Chondrocyte (in vitro differentiated cells): ENCODE data around the gene ENTREP1. TPM values are rescaled to one million over a fixed set of nuclear protein-coding genes. Genes with fewer than 3 reads are reported as not detected.

Experiments
- DNase-seq: peaks from one replicate; pipeline ENCODE4 v3.0.0; 2021; ENCODE audit warnings: mixed read lengths, low spot score
- H3K27ac Mint-ChIP-seq: one replicate; pipeline ENCODE4 v1.8.0; 2021; ENCODE audit warnings: mild to moderate bottlenecking, moderate library complexity, mixed read lengths; ENCODE audit not compliant: unreplicated experiment
- H3K27me3 Mint-ChIP-seq: 2 replicates; pipeline ENCODE4 v1.8.0; 2021; ENCODE audit warnings: low read depth, mixed read lengths
- H3K36me3 Mint-ChIP-seq: 2 replicates; pipeline ENCODE4 v1.8.0; 2021; ENCODE audit warnings: low read depth, mixed read lengths
- H3K4me1 Mint-ChIP-seq: 2 replicates; pipeline ENCODE4 v1.8.0; 2021; ENCODE audit warnings: low read depth, mild to moderate bottlenecking, mixed read lengths
- H3K4me3 Mint-ChIP-seq: one replicate; pipeline ENCODE4 v1.8.0; 2021; ENCODE audit warnings: mild to moderate bottlenecking, moderate library complexity, mixed read lengths; ENCODE audit not compliant: unreplicated experiment
- H3K9me3 Mint-ChIP-seq: 2 replicates; pipeline ENCODE4 v1.8.0; 2021; ENCODE audit warnings: low read depth, mixed read lengths
- total RNA-seq: library from RNA; stranded (reverse); gene quantifications from 3 replicates; pipeline ENCODE4 v1.2.1, GENCODE V29; 2021
- TF ChIP-seq, protein P1 (sequence below): fragments of 200-600 bp; sonication (generic); IDR thresholded peaks from 2 replicates; pipeline ENCODE4 v1.5.0; 2021; ENCODE audit warnings: antibody characterized with exemption, mild to moderate bottlenecking, moderate library complexity

The ENTREP1 gene
- total RNA-seq, 1 donor from 2014 or later: 3.6 TPM

GRCh38 chr9:69347607-69348006 lies 22.6 kb downstream of the ENTREP1 start:
- H3K4me3 Mint-ChIP-seq: no peak overlapping the region
- no peaks in the 10 kb centered on the region for H3K36me3 Mint-ChIP-seq
- H3K27ac Mint-ChIP-seq: no peak overlapping the region
- H3K9me3 Mint-ChIP-seq: peaks cover 4% of the 10 kb centered on the region
- TF ChIP-seq, protein P1, sequence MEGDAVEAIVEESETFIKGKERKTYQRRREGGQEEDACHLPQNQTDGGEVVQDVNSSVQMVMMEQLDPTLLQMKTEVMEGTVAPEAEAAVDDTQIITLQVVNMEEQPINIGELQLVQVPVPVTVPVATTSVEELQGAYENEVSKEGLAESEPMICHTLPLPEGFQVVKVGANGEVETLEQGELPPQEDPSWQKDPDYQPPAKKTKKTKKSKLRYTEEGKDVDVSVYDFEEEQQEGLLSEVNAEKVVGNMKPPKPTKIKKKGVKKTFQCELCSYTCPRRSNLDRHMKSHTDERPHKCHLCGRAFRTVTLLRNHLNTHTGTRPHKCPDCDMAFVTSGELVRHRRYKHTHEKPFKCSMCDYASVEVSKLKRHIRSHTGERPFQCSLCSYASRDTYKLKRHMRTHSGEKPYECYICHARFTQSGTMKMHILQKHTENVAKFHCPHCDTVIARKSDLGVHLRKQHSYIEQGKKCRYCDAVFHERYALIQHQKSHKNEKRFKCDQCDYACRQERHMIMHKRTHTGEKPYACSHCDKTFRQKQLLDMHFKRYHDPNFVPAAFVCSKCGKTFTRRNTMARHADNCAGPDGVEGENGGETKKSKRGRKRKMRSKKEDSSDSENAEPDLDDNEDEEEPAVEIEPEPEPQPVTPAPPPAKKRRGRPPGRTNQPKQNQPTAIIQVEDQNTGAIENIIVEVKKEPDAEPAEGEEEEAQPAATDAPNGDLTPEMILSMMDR: no peak
- DNase-seq: no peak
- H3K4me1 Mint-ChIP-seq: peaks cover 3% of the 10 kb centered on the region
- H3K27me3 Mint-ChIP-seq: peaks cover 1% of the 10 kb centered on the region

GRCh38 chr9:69351227-69351626 lies 26.2 kb downstream of the ENTREP1 start:
- no peak for DNase-seq
- Mint-ChIP-seq H3K4me1 (peaks cover 3% of the 10 kb centered on the region), H3K27me3 (peaks cover 1% of the 10 kb centered on the region), H3K9me3 (peaks cover 4% of the 10 kb centered on the region), H3K36me3 (no peaks in the 10 kb centered on the region), H3K27ac (no peak overlapping the region), H3K4me3 (no peak overlapping the region)
- TF ChIP-seq, protein P1: no peak

DNA sequence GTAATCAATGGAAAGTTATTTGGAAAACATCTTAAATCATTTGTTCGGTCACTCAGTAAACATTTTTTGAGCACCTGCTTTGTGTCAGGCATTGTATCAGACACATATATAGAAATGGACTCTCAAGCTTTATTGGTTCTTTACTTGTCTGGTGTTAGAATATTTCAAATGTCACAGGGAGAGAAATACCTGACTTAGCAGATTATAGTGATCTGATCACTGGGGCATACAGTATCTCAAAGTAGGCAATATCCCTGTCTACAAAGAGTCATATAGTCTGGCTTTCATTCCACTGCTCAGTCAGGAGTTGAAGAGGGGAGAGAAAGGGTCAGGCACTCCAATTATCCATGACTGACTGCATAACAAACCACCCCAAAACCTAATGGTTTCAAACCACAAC lies 30.2 kb downstream of the ENTREP1 start:
- no peak overlapping the region for H3K4me3 Mint-ChIP-seq
- no peak for DNase-seq
- H3K27me3 Mint-ChIP-seq: peaks cover 7% of the 10 kb centered on the region
- H3K4me1 Mint-ChIP-seq: no peaks in the 10 kb centered on the region
- H3K36me3 Mint-ChIP-seq: peaks cover 2% of the 10 kb centered on the region
- H3K9me3 Mint-ChIP-seq: no peaks in the 10 kb centered on the region
- TF ChIP-seq, protein P1: no peak
- H3K27ac Mint-ChIP-seq: no peak overlapping the region

GRCh38 chr9:69357030-69357775 lies 32.2 kb downstream of the ENTREP1 start:
- H3K36me3 Mint-ChIP-seq: peaks cover 6% of the 10 kb centered on the region

DNA sequence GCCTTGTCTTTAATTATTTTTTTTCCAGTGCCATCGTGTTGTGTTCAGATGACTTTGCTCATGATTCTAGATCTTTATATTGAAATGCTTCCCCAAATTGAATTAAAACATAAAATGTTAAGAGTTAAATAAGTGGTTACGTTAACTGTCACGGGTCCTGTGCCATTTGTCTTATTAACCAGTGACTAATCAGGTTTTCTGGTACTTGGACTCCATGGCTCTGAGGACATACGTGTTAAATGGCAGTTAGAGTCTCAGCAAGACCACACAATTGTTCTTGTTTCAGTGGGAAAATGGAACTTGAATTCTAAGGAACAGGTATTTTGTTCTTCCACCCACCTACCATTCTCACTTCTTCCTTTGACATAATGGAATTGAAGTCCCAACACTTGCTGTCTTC lies 32.8 kb downstream of the ENTREP1 start:
- Mint-ChIP-seq H3K27me3 (peaks cover 25% of the 10 kb centered on the region), H3K36me3 (peaks cover 6% of the 10 kb centered on the region), H3K4me1 (no peaks in the 10 kb centered on the region), H3K9me3 (no peaks in the 10 kb centered on the region), H3K4me3 (no peak overlapping the region), H3K27ac (no peak overlapping the region)
- no peak for DNase-seq
- TF ChIP-seq, protein P1: no peak

More at GRCh38 chr9:69357030-69357775, 32.2 kb downstream of the ENTREP1 start:
- TF ChIP-seq, protein P1: no peak
- H3K9me3 Mint-ChIP-seq: no peaks in the 10 kb centered on the region
- H3K4me3 Mint-ChIP-seq: no peak overlapping the region
- no peaks in the 10 kb centered on the region for H3K4me1 Mint-ChIP-seq
- no peak overlapping the region for H3K27ac Mint-ChIP-seq
- peaks cover 19% of the 10 kb centered on the region for H3K27me3 Mint-ChIP-seq
- DNase-seq: no peak
